Measurements from ENCODE around the gene EFS.
"Not testable (repeated sequence)": the region's sequence is repeated elsewhere in the genome, so short reads cannot be mapped to it uniquely, and the experiment has no call there.

The EFS gene

DNA sequence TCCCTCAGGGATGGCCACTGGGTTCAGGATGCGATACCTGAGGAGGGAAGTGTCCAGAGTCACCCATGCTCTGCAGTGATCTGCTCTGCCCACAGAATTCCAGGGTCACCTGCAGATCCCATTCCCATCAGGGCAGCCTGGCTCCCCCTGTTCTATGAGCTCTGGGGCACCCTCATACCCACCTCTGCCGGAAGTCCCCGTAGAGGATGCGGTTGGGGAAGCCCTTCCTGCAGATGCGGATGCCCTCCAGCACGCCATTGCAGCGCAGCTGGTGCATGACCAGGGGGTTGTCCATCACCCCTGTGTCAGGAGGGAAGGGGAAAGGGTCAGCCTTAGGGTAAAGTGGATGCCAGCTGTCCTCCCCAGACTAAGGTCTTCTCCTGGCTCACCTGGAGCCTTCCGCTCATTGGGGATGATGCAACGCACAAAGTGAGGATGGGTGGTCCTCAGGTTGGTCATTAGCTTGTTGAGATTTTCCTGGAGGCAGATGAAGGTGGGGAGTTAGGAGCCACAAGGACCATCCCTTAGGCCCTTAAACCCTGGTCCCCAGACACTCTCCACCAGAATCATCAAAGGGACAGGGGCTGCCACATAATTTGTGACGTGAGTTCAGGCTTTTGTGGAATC is 31.9 kb upstream of the EFS start:
- Histone ChIP-seq H3K9me3 (ENCODE audit: control insufficient read depth, low read depth, low read length) (no peaks in the 10 kb centered on the region), H3K4me3 (ENCODE audit: low read length) (no peak overlapping the region), H3K27ac (ENCODE audit: low read length) (no peak overlapping the region), H3K4me1 (ENCODE audit: control insufficient read depth, low read depth, low read length) (no peaks in the 10 kb centered on the region), H3K9ac (ENCODE audit: low read length) (no peak overlapping the region), H3K36me3 (ENCODE audit: control insufficient read depth, low read depth, low read length) (no peaks in the 10 kb centered on the region), H3K27me3 (ENCODE audit: control insufficient read depth, insufficient read depth, low read length) (no peaks in the 10 kb centered on the region)

GRCh38 chr14:23396126-23396525 is 31.2 kb upstream of the EFS start:
- Histone ChIP-seq H3K9ac (ENCODE audit: low read length) (no peak overlapping the region), H3K4me1 (ENCODE audit: control insufficient read depth, low read depth, low read length) (no peaks in the 10 kb centered on the region), H3K9me3 (ENCODE audit: control insufficient read depth, low read depth, low read length) (no peaks in the 10 kb centered on the region), H3K4me3 (ENCODE audit: low read length) (no peak overlapping the region), H3K36me3 (ENCODE audit: control insufficient read depth, low read depth, low read length) (no peaks in the 10 kb centered on the region), H3K27ac (ENCODE audit: low read length) (no peak overlapping the region), H3K27me3 (ENCODE audit: control insufficient read depth, insufficient read depth, low read length) (no peaks in the 10 kb centered on the region)

GRCh38 chr14:23392613-23393012 is 27.6 kb upstream of the EFS start:
- H3K9ac ChIP-seq (ENCODE audit: low read length), result no peak overlapping the region
- no peaks in the 10 kb centered on the region for H3K9me3 ChIP-seq (ENCODE audit: control insufficient read depth, low read depth, low read length)
- H3K27ac ChIP-seq (ENCODE audit: low read length), result no peak overlapping the region
- no peaks in the 10 kb centered on the region for H3K4me1 ChIP-seq (ENCODE audit: control insufficient read depth, low read depth, low read length)
- no peaks in the 10 kb centered on the region for H3K36me3 ChIP-seq (ENCODE audit: control insufficient read depth, low read depth, low read length)
- H3K4me3 ChIP-seq (ENCODE audit: low read length), result no peak overlapping the region
- H3K27me3 ChIP-seq (ENCODE audit: control insufficient read depth, insufficient read depth, low read length), result no peaks in the 10 kb centered on the region

GRCh38 chr14:23389871-23390270 is 24.9 kb upstream of the EFS start:
- not testable (repeated sequence) for H3K4me3 ChIP-seq (ENCODE audit: low read length); H3K27ac ChIP-seq (ENCODE audit: low read length); H3K9ac ChIP-seq (ENCODE audit: low read length); H3K4me1 ChIP-seq (ENCODE audit: control insufficient read depth, low read depth, low read length); H3K9me3 ChIP-seq (ENCODE audit: control insufficient read depth, low read depth, low read length); H3K36me3 ChIP-seq (ENCODE audit: control insufficient read depth, low read depth, low read length); H3K27me3 ChIP-seq (ENCODE audit: control insufficient read depth, insufficient read depth, low read length)

- Histone ChIP-seq H3K36me3 (ENCODE audit: control insufficient read depth, low read depth, low read length) (no peaks in the 10 kb centered on the region), H3K27ac (ENCODE audit: low read length) (no peak overlapping the region), H3K9me3 (ENCODE audit: control insufficient read depth, low read depth, low read length) (no peaks in the 10 kb centered on the region), H3K27me3 (ENCODE audit: control insufficient read depth, insufficient read depth, low read length) (no peaks in the 10 kb centered on the region), H3K9ac (ENCODE audit: low read length) (no peak overlapping the region), H3K4me1 (ENCODE audit: control insufficient read depth, low read depth, low read length) (no peaks in the 10 kb centered on the region), H3K4me3 (ENCODE audit: low read length) (no peak overlapping the region)
Measured at GRCh38 chr14:23389396-23389795, 24.4 kb upstream of the EFS start.

- H3K9me3 ChIP-seq (ENCODE audit: control insufficient read depth, low read depth, low read length), result no peaks in the 10 kb centered on the region
- no peak overlapping the region for H3K27ac ChIP-seq (ENCODE audit: low read length)
- H3K36me3 ChIP-seq (ENCODE audit: control insufficient read depth, low read depth, low read length), result no peaks in the 10 kb centered on the region
- no peaks in the 10 kb centered on the region for H3K27me3 ChIP-seq (ENCODE audit: control insufficient read depth, insufficient read depth, low read length)
- H3K9ac ChIP-seq (ENCODE audit: low read length), result no peak overlapping the region
- H3K4me1 ChIP-seq (ENCODE audit: control insufficient read depth, low read depth, low read length), result no peaks in the 10 kb centered on the region
- no peak overlapping the region for H3K4me3 ChIP-seq (ENCODE audit: low read length)
Measured at GRCh38 chr14:23388996-23389395, 24.0 kb upstream of the EFS start.

GRCh38 chr14:23387916-23388882 is 23.2 kb upstream of the EFS start:
- Histone ChIP-seq H3K9me3 (ENCODE audit: control insufficient read depth, low read depth, low read length) (no peaks in the 10 kb centered on the region), H3K4me1 (ENCODE audit: control insufficient read depth, low read depth, low read length) (no peaks in the 10 kb centered on the region), H3K4me3 (ENCODE audit: low read length) (no peak overlapping the region), H3K27me3 (ENCODE audit: control insufficient read depth, insufficient read depth, low read length) (no peaks in the 10 kb centered on the region), H3K9ac (ENCODE audit: low read length) (no peak overlapping the region), H3K36me3 (ENCODE audit: control insufficient read depth, low read depth, low read length) (no peaks in the 10 kb centered on the region), H3K27ac (ENCODE audit: low read length) (no peak overlapping the region)

DNA sequence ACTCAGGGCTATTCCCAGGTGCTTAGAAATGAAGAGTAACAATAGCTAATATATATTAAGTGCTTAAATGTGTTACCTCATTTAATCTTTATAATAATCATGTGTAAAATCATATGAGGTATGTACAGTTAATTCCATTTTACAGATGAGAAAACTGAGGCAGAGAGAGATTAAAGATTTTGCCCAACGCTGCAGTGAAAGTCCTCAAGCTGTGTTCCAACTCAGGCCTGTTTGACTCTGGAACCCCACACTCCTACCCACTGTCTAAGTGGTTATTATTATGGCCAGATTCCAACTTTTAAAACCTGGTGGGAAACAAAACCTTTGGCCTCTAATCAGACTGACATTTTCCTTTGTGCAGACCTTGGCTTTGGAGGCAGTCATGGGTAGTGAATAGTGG is 22.0 kb upstream of the EFS start:
- no peak overlapping the region for H3K9ac ChIP-seq (ENCODE audit: low read length)
- H3K4me3 ChIP-seq (ENCODE audit: low read length), result no peak overlapping the region
- H3K36me3 ChIP-seq (ENCODE audit: control insufficient read depth, low read depth, low read length), result no peaks in the 10 kb centered on the region
- H3K27me3 ChIP-seq (ENCODE audit: control insufficient read depth, insufficient read depth, low read length), result no peaks in the 10 kb centered on the region
- no peaks in the 10 kb centered on the region for H3K9me3 ChIP-seq (ENCODE audit: control insufficient read depth, low read depth, low read length)
- no peaks in the 10 kb centered on the region for H3K4me1 ChIP-seq (ENCODE audit: control insufficient read depth, low read depth, low read length)
- no peak overlapping the region for H3K27ac ChIP-seq (ENCODE audit: low read length)

GRCh38 chr14:23386266-23386657 is 21.3 kb upstream of the EFS start:
- H3K27me3 ChIP-seq (ENCODE audit: control insufficient read depth, insufficient read depth, low read length); H3K9ac ChIP-seq (ENCODE audit: low read length); H3K4me3 ChIP-seq (ENCODE audit: low read length); H3K27ac ChIP-seq (ENCODE audit: low read length); H3K36me3 ChIP-seq (ENCODE audit: control insufficient read depth, low read depth, low read length); H3K4me1 ChIP-seq (ENCODE audit: control insufficient read depth, low read depth, low read length); H3K9me3 ChIP-seq (ENCODE audit: control insufficient read depth, low read depth, low read length): not testable (repeated sequence)

DNA sequence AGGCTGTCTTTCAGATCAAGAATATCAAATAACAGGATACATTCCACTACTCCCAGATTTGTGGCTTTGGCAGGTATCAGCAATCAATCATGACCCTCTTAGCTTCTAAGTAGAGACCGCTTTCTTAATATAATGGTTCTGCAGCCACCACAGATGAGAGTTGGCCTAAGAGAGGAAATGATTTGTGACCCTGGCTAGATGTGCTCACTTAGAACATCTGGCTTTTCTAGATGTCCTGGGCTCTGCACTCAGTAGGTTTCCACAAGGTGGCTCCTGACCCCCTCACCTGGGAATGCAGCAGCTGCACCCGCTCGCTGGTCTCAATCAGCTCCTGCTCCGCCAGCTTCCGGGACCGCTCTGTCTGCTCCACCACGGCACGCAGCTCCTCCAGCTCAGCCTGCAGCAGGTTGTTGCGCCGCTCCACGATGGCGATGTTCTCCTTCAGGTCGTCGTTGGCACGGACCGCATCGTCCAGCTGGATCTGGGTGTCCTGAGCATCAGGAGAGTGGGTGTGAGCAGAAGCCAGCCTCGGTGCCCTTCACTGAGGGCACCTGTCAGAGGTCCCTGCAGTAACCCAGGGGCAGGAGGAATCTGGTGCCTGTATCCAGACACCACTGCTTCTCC is 20.8 kb upstream of the EFS start:
- H3K27me3 ChIP-seq (ENCODE audit: control insufficient read depth, insufficient read depth, low read length), result no peaks in the 10 kb centered on the region

GRCh38 chr14:23385244-23385641 is 20.3 kb upstream of the EFS start:
- H3K27me3 ChIP-seq (ENCODE audit: control insufficient read depth, insufficient read depth, low read length), result no peaks in the 10 kb centered on the region
- H3K9ac ChIP-seq (ENCODE audit: low read length), result no peak overlapping the region
- no peak overlapping the region for H3K4me3 ChIP-seq (ENCODE audit: low read length)
- no peaks in the 10 kb centered on the region for H3K36me3 ChIP-seq (ENCODE audit: control insufficient read depth, low read depth, low read length)
- no peaks in the 10 kb centered on the region for H3K9me3 ChIP-seq (ENCODE audit: control insufficient read depth, low read depth, low read length)
- no peaks in the 10 kb centered on the region for H3K4me1 ChIP-seq (ENCODE audit: control insufficient read depth, low read depth, low read length)
- H3K27ac ChIP-seq (ENCODE audit: low read length), result no peak overlapping the region

More for the DNA sequence above, 20.8 kb upstream of the EFS start:
- Histone ChIP-seq H3K27ac (ENCODE audit: low read length) (no peak overlapping the region), H3K9me3 (ENCODE audit: control insufficient read depth, low read depth, low read length) (no peaks in the 10 kb centered on the region), H3K4me3 (ENCODE audit: low read length) (no peak overlapping the region), H3K4me1 (ENCODE audit: control insufficient read depth, low read depth, low read length) (no peaks in the 10 kb centered on the region), H3K36me3 (ENCODE audit: control insufficient read depth, low read depth, low read length) (no peaks in the 10 kb centered on the region), H3K9ac (ENCODE audit: low read length) (no peak overlapping the region)

Measured in iPS-18a (cell line).